ENCODE results near the gene ITIH4.

DNA sequence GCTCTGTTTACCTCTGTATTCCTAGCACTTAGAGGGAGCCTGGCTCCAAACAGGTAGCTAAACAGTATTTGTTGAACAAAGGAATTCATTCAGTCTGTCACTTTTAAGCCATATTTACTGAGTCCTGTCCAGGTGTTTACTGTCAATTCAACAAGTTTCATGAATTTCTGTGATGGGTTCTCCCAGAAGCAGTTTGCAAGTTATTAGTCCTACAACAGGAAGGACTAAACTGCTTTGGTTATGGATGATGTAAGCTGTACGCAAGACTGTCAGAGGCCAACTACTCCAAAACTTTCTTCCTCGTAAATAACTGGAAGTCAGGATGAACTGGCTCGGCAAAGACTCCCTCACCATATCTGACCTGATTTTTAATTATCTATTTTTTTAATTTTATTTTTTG is 41.8 kb upstream of the ITIH4 start:
- TF ChIP-seq CTCF (IDR thresholded peaks at IDR 0.05) = no peak
- no peak for TF ChIP-seq USF2 (IDR thresholded peaks at IDR 0.05; ENCODE audit: borderline replicate concordance, low read depth, low read length)
- no peak for TF ChIP-seq ELF1 (IDR thresholded peaks at IDR 0.05)
- no peak for TF ChIP-seq EP300 (IDR thresholded peaks at IDR 0.05; ENCODE audit: borderline replicate concordance in 1 of 2, low read depth in 1 of 2, low read length in 1 of 2)
- no peak for TF ChIP-seq RAD21 (IDR thresholded peaks at IDR 0.05; ENCODE audit: low read length)

Measured in SK-N-SH (cell line).